Fibroblast of mammary gland (primary cell): ENCODE measurements around the gene TBC1D30.
"Not testable (repeated sequence)": the region's sequence is repeated elsewhere in the genome, so short reads cannot be mapped to it uniquely, and the experiment has no call there.

ENCODE experiments used
- DNase-seq: peaks from one replicate; pipeline ENCODE4 v3.0.0-alpha.2; 2010; ENCODE audit warnings: low read depth
- H3K4me3 ChIP-seq: 2 replicates; pipeline ENCODE4 v1.5.1; 2011; ENCODE audit warnings: low read depth, mild to moderate bottlenecking, low read length, moderate library complexity; ENCODE audit not compliant: control insufficient read depth
- TF ChIP-seq, protein P1 (sequence below): conservative IDR thresholded peaks from 2 replicates; pipeline ENCODE4 v1.5.1; 2011; ENCODE audit warnings: low read depth, low read length, inconsistent platforms; ENCODE audit not compliant: control insufficient read depth, insufficient read depth

The TBC1D30 gene

GRCh38 chr12:64824500-64825142 lies at the start of gene TBC1D30:
TBC1D30 (plus strand) TSS chr12:64824647; CDS start chr12:64824880, 233 bp downstream.
- H3K4me3 ChIP-seq, result peak within 1 kb of the TSS; percentile 9
- no peak for DNase-seq
- TF ChIP-seq, protein P1, sequence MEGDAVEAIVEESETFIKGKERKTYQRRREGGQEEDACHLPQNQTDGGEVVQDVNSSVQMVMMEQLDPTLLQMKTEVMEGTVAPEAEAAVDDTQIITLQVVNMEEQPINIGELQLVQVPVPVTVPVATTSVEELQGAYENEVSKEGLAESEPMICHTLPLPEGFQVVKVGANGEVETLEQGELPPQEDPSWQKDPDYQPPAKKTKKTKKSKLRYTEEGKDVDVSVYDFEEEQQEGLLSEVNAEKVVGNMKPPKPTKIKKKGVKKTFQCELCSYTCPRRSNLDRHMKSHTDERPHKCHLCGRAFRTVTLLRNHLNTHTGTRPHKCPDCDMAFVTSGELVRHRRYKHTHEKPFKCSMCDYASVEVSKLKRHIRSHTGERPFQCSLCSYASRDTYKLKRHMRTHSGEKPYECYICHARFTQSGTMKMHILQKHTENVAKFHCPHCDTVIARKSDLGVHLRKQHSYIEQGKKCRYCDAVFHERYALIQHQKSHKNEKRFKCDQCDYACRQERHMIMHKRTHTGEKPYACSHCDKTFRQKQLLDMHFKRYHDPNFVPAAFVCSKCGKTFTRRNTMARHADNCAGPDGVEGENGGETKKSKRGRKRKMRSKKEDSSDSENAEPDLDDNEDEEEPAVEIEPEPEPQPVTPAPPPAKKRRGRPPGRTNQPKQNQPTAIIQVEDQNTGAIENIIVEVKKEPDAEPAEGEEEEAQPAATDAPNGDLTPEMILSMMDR, result no peak

DNA sequence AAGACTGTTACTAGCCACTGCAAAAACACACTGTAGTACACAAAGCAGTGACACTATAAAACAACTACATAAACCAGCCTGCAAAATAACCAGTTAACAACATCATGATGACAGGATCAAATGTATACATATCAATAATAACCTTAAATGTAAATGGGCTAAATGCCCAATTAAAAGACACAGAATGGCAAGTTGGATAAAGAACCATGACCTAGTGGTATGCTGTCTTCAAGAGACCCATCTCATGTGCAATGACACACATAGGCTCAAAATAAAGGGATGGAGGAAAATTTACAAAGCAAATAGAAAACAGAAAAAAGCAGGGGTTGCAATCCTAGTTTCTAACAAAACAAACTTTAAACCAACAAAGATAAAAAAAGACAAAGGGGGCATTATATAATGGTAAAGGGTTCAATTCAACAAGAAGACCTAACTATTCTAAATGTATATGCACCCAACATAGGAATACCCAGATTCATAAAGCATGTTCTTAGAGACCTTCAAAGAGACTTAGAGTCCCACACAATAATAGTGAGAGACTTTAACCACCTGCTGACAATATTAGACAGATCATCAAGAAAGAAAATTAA lies 49.2 kb upstream of the TBC1D30 start:
- H3K4me3 ChIP-seq, DNase-seq: not testable (repeated sequence)

- TF ChIP-seq, protein P1, result no peak
- no peak for DNase-seq
- H3K4me3 ChIP-seq, result no peak overlapping the region
These were observed 45.0 kb upstream of the TBC1D30 start for GRCh38 chr12:64779354-64779974.

DNA sequence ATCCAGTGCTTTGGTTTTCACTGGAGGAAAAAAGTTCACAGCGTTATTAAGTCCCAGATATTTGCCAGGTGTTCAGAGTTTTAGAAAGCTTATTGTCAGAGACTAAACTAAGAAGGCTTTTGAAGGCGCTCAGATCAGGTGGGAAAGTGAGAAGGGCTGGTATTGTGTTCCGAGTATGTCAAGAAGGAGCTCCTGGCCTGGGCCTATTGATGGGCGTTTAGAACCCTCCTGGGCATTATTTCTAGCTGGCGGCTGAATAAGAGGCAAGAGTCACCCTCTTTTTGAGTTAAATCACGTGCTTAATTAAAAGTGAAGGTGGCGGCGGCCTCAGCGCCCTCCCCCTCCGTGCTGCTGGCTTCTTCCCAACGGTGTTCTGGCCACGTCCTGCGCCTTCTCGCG lies 44.3 kb upstream of the TBC1D30 start:
- TF ChIP-seq, protein P1, result no peak
- DNase-seq, result no peak
- H3K4me3 ChIP-seq, result no peak overlapping the region

DNA sequence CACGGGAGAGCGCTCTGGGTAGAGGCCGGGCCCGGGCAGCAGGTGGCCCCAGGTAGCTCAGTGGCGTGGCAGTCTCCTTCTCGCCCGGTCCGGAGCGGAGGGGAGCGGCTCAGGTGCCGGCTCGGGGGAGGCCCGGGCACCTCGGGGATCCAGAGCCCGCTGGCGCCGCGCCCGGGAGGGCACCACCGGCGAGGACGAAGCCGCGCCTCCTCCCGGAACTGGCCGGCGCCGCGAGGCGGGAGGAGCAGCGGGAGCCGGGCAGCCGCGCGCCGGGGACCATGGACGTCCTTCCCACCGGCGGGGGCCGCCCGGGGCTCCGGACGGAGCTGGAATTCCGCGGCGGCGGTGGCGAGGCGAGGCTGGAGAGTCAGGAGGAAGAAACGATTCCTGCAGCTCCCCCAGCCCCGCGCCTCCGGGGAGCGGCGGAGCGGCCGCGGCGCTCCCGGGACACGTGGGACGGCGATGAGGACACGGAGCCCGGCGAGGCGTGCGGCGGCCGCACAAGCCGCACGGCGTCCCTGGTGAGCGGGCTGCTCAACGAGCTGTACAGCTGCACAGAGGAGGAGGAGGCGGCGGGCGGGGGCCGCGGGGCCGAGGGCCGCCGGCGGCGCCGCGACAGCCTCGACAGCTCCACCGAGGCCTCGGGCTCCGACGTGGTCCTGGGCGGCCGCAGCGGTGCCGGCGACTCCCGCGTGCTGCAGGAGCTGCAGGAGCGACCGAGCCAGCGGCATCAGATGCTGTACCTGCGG lies 43.7 kb upstream of the TBC1D30 start:
- H3K4me3 ChIP-seq, result no peak overlapping the region
- DNase-seq, result no peak
- TF ChIP-seq, protein P1, result no peak

DNA sequence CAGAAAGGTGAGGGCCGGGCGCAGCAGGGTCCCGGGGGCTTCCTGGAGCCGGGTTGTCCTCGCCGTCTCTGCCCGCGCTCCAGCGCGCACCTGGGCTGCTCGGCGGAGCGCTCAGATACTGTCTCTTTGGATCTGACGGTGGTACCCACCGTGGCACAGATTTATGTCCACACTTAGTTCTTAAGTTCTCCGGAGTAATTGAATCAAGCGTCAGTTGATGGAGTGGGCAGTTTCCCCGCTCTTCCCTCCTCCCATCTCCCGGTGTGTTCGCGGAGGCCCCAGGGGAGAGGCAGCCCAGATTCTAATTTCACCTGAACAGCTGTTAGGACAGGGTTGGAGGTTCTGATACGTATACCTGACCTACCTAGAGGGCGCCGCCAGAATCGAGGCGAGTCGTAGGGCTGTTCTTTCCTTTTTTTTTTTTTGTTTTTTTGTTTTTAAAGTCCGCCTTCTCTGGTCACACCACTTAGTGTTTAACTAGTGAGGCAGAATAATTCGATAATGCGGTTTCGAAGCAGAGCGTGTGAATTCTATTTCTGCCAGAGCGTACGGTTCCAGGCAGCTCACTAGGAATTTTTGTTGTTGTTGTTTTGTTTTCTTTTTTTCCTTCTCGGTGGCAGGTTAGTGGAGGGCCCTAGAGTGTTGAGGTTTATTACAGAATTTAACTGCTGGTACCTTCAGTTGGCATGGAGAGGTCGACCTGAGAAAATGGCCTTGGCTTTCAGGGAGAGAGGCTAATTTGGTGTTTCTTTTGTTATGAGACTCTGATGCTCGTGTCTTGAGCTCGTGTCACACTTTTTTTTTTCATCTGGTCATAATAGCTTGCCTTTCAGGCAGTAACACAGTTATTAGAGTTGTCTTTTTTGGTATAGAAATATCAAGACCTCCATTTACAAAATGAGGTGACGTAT lies 42.9 kb upstream of the TBC1D30 start:
- DNase-seq, result no peak
- no peak overlapping the region for H3K4me3 ChIP-seq

More for the DNA sequence above, 42.9 kb upstream of the TBC1D30 start:
- TF ChIP-seq, protein P1, result no peak
